D721Med (cell line): ENCODE results near the gene MYO1G.

Source experiments
- DNase-seq: peaks from one replicate; pipeline ENCODE4 v3.0.0; 2011; ENCODE audit warnings: low spot score; ENCODE audit not compliant: insufficient read length
- FAIRE-seq: peaks from 2 replicates; lab custom pipeline; 2011; peaks lifted over from hg19 to GRCh38; lab: Jason Lieb, UNC
- CTCF ChIP-seq: IDR thresholded peaks from 2 replicates; pipeline ENCODE4 v1.5.1; 2012; ENCODE audit warnings: mild to moderate bottlenecking, control low read depth; ENCODE audit not compliant: insufficient read depth; ENCODE audit errors: missing control alignments

The MYO1G gene

DNA sequence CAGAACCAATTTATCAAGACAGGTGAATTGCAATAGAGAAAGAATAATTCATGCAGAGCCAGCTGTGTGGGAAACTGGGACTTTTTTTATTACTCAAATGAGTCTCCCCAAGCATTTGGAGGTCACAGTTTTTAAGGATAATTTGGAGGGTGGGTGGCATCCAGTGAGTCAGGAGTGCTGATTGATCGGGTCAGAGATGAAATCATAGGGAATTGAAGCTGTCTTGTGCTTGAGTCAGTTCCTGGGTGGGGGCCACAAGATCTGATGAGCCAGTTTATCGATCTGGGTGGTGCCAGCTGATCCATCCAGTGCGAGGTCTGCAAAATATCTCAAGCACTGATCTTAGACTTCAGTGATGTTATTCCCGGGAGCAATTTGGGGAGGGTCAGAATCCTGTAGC is 9.9 kb upstream of the MYO1G start:
- DNase-seq: no peak
- TF ChIP-seq CTCF: no peak
- FAIRE-seq: no peak

- no peak for TF ChIP-seq CTCF
- FAIRE-seq (no peak), DNase-seq (no peak)
These were observed 9.2 kb upstream of the MYO1G start for GRCh38 chr7:44987996-44988395.

DNA sequence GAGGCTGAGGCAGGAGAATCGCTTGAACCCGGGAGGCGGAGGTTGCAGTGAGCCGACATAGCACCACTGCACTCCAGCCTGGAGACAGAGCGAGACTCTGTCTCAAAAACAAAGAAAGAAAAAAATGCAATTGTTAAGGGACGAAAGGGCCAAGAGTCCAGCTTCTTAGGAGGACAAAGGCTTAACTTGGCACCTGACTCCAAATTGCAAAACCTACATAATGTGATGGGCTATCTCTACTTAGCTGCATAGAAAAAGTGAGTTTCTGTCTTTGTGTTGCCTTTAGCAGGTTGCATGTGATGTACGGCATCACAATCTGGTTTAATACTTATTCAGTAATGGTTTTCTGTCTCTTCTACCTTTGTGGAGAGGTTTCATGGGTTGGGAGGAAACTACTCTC is 8.6 kb upstream of the MYO1G start:
- DNase-seq: no peak
- no peak for FAIRE-seq
- TF ChIP-seq CTCF: no peak

GRCh38 chr7:44986218-44987053 is 7.6 kb upstream of the MYO1G start:
- FAIRE-seq: no peak

DNA sequence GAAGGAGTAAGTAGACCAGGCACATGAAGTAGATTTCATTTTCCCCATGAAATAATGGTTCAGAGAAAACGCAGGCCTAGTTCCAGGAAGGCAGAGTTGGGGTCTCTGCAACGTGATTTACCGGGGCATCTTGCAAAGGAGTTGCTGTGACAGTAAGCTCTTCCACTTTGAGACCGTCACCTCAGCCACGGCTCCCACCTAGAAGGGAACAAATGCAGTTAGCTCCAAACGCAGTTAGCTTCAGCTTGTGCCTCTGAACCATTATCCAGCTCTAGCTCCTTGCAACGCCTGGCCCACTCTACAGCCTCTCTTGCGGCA is 7.0 kb upstream of the MYO1G start:
- no peak for DNase-seq
- no peak for TF ChIP-seq CTCF
- FAIRE-seq: no peak

More at GRCh38 chr7:44986218-44987053, 7.6 kb upstream of the MYO1G start:
- no peak for TF ChIP-seq CTCF
- DNase-seq: no peak

DNA sequence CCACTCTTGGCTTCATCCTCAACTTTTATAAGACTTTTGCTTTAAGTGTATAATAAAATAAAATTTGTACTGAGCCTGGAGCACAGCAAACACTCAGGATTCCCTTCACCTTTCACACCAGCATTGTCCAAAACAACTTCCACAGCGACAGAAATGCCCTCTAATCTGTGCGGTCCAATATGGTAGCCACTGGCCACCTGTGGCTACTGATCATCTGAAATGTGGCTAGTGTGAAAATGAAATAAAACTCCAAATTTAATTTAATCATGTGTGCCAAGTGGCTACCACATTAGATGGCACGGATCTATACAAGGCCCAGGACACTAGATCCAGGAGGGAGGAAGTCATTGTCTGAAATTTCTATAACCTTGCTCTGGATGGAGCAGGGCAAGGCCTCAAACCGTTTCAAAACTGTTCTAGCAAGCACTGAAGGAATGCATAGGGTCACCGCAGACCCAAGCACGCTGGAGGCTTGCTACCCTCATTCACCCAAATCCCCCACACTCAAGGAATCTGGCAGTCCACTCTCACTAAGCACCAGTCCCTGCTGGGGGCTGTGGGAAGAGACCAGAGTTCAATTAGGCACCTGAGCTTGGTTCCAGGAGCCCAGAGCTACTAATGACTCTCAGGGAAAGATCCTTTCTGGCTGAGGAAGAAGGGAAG is 6.3 kb upstream of the MYO1G start:
- TF ChIP-seq CTCF: no peak
- DNase-seq (no peak), FAIRE-seq (no peak)

DNA sequence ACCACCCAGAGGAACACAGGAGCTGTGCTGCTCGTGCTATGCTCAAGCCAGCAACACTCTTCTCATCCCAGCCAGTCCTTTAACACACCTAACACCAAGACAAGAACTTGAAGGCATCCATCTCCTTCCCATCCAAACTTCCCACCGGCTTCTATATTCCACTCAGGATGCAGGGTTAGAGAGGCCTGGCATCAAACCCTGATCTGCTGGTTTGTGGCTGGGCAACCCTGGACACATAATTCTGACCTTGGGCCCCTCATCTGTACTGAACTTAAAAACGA is 5.6 kb upstream of the MYO1G start:
- TF ChIP-seq CTCF: no peak
- DNase-seq (no peak), FAIRE-seq (no peak)
